ENCODE measurements around the gene SYNC.
"Not testable (repeated sequence)": the region's sequence is repeated elsewhere in the genome, so short reads cannot be mapped to it uniquely, and the experiment has no call there.

The SYNC gene

GRCh38 chr1:32693455-32694174 is 9.0 kb downstream of the SYNC start:
- DNase-seq (ENCODE audit: low read depth in 3 of 3), result no peak

DNA sequence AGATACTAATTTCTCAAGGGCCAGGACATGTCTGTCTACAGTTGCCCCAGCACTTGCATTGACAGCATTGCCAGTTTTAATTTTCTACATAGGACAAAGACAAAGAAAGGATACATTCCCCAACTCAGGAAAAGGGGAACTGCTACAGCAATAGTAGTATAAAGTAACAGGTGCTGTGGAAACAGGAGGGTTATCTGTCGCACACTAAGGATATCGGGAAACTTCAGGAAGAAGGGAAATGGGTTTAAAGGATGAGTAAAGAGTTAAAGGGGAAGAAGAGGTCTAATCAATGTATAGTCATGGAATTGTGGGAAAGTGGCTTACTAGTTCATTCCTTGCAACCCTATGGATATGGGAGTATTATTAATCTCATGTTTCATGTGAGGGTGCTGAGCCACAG is 16.2 kb downstream of the SYNC start:
- no peak for DNase-seq (ENCODE audit: low read depth in 3 of 3)

GRCh38 chr1:32685498-32685897 is 17.1 kb downstream of the SYNC start:
- no peak for DNase-seq (ENCODE audit: low read depth in 3 of 3)

- DNase-seq (ENCODE audit: low read depth in 3 of 3), result no peak
Observed at GRCh38 chr1:32684167-32684811, 18.3 kb downstream of the SYNC start.

- DNase-seq (ENCODE audit: low read depth in 3 of 3), result no peak
Observed at GRCh38 chr1:32683397-32683796, 19.2 kb downstream of the SYNC start.

- DNase-seq (ENCODE audit: low read depth in 3 of 3), result no peak
Observed at GRCh38 chr1:32681999-32682398, 20.6 kb downstream of the SYNC start.

DNA sequence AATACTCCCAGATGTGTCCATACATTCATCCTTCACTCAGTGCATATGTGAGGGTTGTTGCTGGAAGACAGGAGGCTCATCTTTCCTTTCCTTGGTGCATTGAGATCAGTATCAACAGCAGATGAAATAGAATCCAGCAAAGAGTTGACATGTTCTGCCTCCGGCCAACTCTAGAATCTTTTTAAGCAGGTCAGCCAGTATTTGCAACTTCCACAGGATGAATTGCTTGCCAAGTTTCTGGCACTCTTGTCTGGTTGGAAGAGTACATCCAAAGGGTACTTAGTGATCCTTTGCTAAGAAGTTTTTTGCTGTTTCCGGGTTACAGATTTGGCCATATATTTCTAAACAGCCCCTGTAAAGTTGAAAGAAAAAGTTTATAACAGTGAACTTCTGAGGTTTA is 21.1 kb downstream of the SYNC start:
- DNase-seq (ENCODE audit: low read depth in 3 of 3), result no peak

DNA sequence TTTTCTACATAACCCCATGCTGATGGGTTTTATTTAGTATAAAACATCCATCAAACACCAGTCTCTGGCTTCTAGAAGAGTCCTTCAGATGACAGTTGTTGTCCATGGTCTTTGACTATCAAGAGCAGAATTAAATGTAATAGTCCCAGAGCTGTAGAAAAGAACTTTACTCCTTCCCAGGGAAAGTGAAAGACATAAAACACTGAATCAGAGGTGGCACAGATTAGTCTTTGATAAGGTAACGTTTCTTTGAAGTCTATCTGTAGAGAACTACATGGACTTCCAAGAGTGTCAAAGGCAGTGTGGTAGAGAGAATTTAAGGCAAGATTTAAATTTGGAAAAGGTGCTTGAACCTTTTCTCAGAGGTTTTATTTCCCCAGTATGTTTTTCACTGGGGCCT is 21.9 kb downstream of the SYNC start:
- no peak for DNase-seq (ENCODE audit: low read depth in 3 of 3)

GRCh38 chr1:32679993-32680392 is 22.6 kb downstream of the SYNC start:
- not testable (repeated sequence) for DNase-seq (ENCODE audit: low read depth in 3 of 3)

- no peak for DNase-seq (ENCODE audit: low read depth in 3 of 3)
Observed at GRCh38 chr1:32676945-32677344, 25.6 kb downstream of the SYNC start.

DNA sequence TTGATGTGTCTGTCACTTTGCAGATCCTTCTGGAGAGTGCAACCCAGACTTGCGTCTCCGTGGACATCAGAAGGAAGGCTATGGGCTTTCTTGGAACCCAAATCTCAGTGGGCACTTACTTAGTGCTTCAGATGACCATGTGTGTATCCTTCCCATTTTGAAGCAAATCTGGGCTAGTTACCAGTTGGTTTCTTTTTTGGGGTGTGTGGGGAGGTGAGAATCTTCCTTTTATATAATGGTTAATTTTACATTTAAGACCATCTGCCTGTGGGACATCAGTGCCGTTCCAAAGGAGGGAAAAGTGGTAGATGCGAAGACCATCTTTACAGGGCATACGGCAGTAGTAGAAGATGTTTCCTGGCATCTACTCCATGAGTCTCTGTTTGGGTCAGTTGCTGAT is 33.9 kb downstream of the SYNC start:
- DNase-seq (ENCODE audit: low read depth in 3 of 3), result not testable (repeated sequence)

GRCh38 chr1:32666901-32667566 is 35.5 kb downstream of the SYNC start:
- DNase-seq (ENCODE audit: low read depth in 3 of 3), result no peak

GRCh38 chr1:32665915-32666314 is 36.7 kb downstream of the SYNC start:
- DNase-seq (ENCODE audit: low read depth in 3 of 3), result no peak

DNA sequence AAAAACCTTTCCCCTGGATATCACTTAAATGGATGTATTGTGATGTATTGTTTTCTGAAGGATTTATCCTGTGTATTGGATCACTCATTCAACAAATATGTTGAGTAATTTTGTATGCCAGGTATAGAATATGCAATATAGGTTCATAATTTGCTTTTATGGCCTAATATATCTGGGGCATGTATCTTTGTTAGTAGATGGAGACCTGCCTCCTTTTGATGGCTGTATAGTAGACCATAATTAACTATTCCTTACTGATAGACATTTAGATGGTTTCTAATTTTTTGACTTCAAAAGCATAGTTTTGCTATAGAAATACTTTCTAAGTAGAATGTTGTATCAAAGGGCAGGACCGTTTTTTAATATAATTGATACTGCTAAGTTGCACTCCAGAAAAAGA is 43.0 kb downstream of the SYNC start:
- no peak for DNase-seq (ENCODE audit: low read depth in 3 of 3)

DNA sequence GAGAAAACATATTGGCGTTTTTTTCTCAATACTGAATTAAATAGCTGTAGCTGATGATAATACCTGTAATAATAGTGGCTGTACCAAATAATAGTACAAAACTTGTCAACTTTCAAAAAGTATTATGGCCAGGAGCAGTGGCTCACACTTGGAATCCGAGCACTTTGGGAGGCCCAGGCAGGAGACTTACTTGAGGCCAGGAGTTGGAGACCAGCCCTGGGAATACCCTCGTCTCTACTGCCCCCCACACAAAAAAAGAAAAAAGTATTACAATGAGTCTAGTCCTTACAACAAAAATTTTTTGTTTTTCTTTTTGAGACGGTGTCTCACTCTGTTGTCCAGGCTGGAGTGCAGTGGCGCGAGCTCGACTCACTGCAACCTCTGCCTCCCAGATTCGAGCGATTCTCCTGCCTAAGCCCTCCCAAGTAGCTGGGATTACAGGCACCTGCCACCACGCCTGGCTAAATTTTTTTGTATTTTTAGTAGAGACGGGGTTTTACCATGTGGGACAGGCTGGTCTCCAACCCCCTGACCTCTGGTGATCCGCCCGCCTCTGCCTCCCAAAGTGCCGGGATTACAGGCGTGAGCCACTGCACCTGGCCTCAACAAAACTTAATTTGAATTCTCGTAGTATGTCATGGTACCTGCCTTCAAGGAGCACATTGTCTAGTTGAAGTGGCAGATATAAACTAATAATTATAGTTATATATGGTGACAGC is 50.2 kb downstream of the SYNC start:
- DNase-seq (ENCODE audit: low read depth in 3 of 3), result no peak

GRCh38 chr1:32651461-32652073 is 51.0 kb downstream of the SYNC start:
- peak in 1 of 3 experiments; percentile 1 for DNase-seq (ENCODE audit: low read depth in 3 of 3)

GRCh38 chr1:32650752-32651460 is 51.7 kb downstream of the SYNC start, which contains the start of gene RBBP4:
TSS of gene RBBP4 (plus strand) at chr1:32651208. CDS start at chr1:32651307, 99 bp downstream.
- DNase-seq (ENCODE audit: low read depth in 3 of 3), result peak; percentile 97 to 98 (median 97)

- DNase-seq (ENCODE audit: low read depth in 3 of 3), result peak; percentile 75 to 83 (median 78)
Observed at GRCh38 chr1:32650248-32650751, 52.3 kb downstream of the SYNC start, which contains the start of gene ZBTB8OS. TSS of gene ZBTB8OS (minus strand) at chr1:32650550. CDS start at chr1:32650529, 21 bp downstream.

- peak in 1 of 3 experiments; percentile 20 for DNase-seq (ENCODE audit: low read depth in 3 of 3)
Observed at GRCh38 chr1:32647308-32648134, 55.0 kb downstream of the SYNC start.

DNA sequence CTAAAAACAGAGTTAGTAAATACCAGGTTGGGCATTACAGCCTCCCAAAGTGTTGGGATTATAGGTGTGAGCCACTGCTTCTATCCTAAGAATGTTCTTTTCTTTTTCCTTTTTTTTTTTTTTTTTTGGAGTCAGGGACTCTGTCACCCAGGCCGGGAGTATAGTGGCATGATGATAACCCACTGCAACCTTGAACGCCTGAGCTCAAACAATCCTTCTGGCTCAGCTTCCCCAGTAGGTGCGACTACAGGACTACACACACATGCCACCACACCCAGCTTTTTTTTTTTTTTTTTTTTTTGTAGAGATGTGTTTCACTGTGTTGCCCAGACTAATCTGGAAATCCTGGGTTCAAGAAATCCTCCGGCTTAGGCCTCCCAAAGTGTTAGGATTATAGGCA is 58.1 kb downstream of the SYNC start:
- DNase-seq (ENCODE audit: low read depth in 3 of 3), result no peak

All from stimulated activated CD4-positive, alpha-beta T cell treated with anti-CD3 and anti-CD28 coated beads, TNF-alpha, amount 100 ng/mL, for 24 hours (primary cell).